Dedifferentiated amniotic fluid mesenchymal stem cell (primary cell): ENCODE results near the gene CSNK1G2.

Source experiments
- DNase-seq: peaks from one replicate; pipeline ENCODE4 v3.0.0-alpha.2; 2016; ENCODE audit errors: extremely low spot score

Gene CSNK1G2

GRCh38 chr19:1968279-1969175, 27.6 kb downstream of the CSNK1G2 start:
- DNase-seq = no peak

GRCh38 chr19:1969176-1970002, 28.4 kb downstream of the CSNK1G2 start:
- DNase-seq = no peak

- DNase-seq = no peak
Observed at GRCh38 chr19:1970003-1970805, 29.2 kb downstream of the CSNK1G2 start.

- no peak for DNase-seq
Observed at GRCh38 chr19:1970806-1971502, 30.0 kb downstream of the CSNK1G2 start.

GRCh38 chr19:1974381-1975161, 33.6 kb downstream of the CSNK1G2 start:
- no peak for DNase-seq

GRCh38 chr19:1975162-1975480, 34.1 kb downstream of the CSNK1G2 start:
- no peak for DNase-seq

DNA sequence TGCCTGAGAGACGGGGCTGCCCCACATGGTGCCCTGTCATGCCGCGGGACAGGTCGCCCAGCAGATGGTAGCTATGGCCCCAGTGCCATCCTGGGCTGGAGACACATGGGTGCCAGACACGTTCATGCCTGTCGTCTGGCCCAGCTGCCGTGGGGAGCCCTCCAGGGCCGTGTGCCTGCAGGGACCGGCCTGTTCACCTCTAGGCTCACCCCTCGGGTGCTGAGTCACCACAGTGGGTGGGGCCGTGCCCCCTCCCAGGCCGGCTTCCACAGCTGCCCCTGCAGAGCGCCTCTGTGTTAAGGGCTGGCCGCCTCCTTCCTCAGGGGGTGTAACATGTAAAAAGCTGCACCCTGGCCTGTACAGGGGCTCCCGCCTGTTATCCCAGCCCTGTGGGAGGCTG, 36.1 kb downstream of the CSNK1G2 start:
- no peak for DNase-seq

GRCh38 chr19:1978346-1978894, 37.4 kb downstream of the CSNK1G2 start:
- no peak for DNase-seq

- DNase-seq = no peak
Observed at GRCh38 chr19:1979017-1979416, 38.0 kb downstream of the CSNK1G2 start.

DNA sequence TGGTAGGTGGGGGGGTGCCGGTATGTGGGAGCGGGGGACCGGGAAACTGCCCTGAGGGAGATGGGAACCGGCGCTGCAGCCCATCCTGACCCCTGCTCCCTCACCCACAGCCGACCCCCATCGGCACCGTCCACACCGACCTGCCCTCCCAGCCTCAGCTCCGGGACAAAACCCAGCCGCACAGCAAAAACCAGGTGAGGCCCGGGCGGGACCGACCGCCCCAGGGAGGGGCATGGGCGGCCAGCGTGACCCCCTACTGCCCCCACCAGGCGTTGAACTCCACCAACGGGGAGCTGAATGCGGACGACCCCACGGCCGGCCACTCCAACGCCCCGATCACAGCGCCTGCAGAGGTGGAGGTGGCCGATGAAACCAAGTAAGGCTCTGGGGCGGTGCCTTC, 38.7 kb downstream of the CSNK1G2 start:
- DNase-seq = no peak

DNA sequence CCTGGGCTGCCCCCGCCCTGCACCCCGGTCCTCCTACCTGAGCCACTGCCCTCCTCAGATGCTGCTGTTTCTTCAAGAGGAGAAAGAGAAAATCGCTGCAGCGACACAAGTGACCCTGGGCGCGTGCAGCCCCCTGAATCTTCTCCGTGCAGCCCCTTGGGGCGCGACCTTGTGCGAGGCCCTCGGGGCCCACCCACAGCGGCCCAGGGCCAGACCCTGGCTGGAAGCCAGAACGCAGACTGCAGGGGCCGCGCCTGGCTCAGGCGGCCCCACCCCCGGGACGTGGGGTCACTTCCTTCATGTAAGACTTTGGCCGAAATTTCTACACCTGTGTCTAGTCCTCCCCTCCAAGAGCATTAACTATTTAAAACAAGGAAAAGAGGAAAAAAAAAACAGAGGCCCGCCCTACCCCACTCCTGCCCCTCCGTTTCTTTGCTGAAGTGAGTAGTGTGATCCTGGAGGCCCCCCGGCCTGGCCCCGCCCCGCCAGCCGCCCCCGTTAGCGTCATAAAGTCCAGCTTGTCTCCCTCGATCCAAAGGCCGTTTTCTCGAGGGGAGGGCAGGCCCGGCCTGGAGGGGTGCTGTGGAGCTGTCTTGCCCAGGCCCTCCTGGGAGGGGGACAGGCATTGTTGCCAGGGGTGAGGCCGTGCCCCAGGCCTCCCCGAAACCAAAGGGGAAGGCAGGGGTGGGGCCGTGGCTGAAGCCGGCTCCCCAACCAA, 39.3 kb downstream of the CSNK1G2 start:
- no peak for DNase-seq

DNA sequence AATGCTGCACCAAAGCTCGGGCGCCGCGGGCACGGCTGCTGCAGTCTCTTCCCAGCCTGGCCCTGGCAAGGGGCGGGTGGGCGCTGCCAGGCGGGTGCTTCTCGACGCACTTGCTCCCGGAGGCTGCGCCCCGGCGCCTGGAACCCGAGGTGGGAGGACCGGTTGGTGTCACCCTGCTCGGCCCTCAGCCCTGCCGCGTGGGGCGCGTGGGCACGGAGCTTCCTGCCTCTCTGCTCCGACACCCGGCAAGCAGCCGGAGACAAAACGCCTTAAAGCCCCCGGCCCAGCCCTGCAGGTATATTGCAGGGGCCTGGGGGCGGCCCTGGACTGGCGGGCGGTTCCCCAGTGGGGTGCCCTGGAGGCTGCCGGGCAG, 39.8 kb downstream of the CSNK1G2 start:
- no peak for DNase-seq

- no peak for DNase-seq
Observed at GRCh38 chr19:1981253-1981652, 40.3 kb downstream of the CSNK1G2 start.

- no peak for DNase-seq
Observed at GRCh38 chr19:1984357-1984756, 43.4 kb downstream of the CSNK1G2 start.

DNA sequence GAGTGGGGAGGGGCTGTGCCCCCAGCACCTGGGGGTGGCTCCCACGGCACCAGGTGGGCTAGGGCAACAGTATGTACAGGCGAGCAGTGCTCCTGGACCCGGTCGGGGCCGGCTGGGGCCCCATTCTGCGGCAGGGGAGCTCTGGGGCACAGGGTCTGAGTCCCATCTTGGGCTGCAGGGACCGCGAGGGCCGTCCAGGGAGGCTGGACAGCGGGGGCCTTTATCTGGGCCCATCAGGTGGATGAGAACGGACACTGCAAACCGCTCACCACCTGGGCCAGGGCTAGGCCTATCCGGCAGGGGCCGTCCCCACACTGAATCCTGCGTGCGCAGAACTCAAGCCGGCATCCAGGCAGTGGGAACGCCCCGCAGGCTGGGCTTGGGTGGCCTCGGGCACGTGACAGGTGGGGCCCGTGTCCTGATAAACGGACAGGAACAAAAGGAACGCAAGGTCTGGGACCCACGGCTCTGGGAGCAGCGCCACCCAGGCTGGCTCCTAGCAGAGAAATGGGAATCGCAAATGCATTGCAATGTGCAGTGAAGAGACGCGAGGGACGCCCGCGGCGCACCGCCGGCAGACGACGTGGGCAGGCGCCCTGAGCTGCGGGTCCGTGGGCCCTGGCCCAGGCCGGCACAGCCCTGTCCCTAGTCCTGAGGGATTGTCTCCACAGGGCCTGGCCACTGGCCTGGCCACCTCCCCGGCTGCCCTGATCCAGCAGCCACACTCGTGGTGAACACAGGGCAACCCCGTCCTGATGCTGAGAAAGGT, 44.8 kb downstream of the CSNK1G2 start:
- no peak for DNase-seq

GRCh38 chr19:1986357-1987162, 45.6 kb downstream of the CSNK1G2 start:
- DNase-seq = no peak

DNA sequence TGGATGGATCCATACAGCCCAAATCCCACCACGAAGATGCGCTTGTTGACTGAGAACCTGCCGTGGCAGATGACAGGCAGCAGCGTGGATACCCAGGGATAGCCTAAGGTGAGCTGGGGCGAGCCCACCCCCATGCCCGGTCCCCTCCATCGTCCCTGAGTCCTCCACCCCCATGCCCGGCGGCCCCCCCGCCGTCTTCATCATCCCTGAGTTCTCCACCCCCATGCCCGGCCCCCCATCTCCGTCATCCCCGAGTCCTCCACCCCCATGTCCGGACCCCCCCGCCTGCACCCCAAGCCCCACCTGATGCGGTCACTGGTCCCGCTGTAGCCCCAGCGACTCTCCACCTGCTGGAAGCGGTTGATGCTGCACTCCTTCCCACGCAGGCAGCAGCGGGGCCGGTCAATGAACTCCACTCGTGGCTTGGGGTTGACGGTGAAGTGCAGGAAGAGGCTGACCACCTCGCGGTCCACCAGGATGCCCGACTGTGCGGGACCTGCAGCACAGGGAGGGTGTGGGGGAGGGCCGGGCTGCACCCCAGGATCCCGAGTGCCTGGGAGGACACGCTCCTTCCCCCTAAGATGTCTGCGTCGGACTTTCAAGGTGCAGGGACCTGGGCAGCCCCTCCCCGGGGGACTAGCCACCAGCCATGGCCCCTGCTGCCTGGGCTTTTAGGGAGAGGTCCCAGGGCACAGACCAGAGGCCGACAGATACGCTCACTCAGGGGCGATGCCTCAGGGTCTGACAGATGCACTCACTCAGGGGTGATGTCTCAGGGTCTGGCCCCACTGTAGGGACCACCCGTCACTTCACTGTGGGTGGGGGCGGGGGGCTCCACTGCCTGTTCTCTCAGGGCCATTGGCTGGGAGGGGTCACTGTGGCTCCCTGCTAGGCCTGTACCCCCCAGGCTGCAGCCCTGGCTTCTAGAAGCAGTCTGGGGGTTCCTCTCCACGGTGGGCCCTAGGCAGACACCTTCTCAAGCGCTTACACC, 46.5 kb downstream of the CSNK1G2 start:
- no peak for DNase-seq
